AG04449 (cell line): Measurements from ENCODE around the gene SLFN12L.
"Not testable (repeated sequence)": the region's sequence is repeated elsewhere in the genome, so short reads cannot be mapped to it uniquely, and the experiment has no call there.

Experiments used
- CTCF ChIA-PET: fragments of 350-600 bp; formaldehyde crosslinking; extraction: SDS; loops from one replicate; lab custom pipeline; 2021; ENCODE audit warnings: antibody characterized with exemption; lab: Yijun Ruan, JAX
- POLR2A ChIA-PET: fragments of 400-600, 350-600 bp; formaldehyde crosslinking; extraction: SDS; loops from one replicate; lab custom pipeline; 2020; ENCODE audit warnings: antibody characterized with exemption, inconsistent platforms; lab: Yijun Ruan, JAX
- DNase-seq: peaks from one replicate; pipeline ENCODE4 v3.0.0-alpha.2; 2010; ENCODE audit warnings: low read depth, low spot score
- H3K4me3 ChIP-seq: 2 replicates; pipeline ENCODE4 v1.5.1; 2011; ENCODE audit warnings: low read depth, mild to moderate bottlenecking, control low read depth, low read length
- TF ChIP-seq, protein P1 (sequence below): IDR thresholded peaks from one replicate; pipeline ENCODE4 v1.5.1; 2011; ENCODE audit warnings: mild to moderate bottlenecking, moderate library complexity, low read length, control low read depth, inconsistent platforms; ENCODE audit not compliant: insufficient read depth; ENCODE audit errors: missing control alignments

SLFN12L gene

DNA sequence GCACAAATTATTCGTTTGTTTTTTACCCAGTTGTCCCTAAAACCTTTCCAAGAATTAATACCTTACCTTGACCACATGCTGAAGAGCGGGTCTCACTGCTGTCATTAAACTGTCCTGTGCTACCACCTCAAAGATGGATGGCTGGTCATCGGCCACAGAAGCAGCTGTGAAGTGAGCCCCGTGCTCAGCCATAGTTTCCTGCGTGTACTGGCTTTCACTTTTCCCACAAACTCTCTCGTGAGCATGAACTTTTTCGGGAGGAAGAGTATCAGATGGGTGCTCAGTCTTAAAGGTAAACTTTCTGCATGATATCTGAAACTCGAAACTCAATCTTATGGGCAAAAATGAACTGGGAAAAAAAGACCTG is 40.3 kb upstream of the SLFN12L start:
- TF ChIP-seq, protein P1, sequence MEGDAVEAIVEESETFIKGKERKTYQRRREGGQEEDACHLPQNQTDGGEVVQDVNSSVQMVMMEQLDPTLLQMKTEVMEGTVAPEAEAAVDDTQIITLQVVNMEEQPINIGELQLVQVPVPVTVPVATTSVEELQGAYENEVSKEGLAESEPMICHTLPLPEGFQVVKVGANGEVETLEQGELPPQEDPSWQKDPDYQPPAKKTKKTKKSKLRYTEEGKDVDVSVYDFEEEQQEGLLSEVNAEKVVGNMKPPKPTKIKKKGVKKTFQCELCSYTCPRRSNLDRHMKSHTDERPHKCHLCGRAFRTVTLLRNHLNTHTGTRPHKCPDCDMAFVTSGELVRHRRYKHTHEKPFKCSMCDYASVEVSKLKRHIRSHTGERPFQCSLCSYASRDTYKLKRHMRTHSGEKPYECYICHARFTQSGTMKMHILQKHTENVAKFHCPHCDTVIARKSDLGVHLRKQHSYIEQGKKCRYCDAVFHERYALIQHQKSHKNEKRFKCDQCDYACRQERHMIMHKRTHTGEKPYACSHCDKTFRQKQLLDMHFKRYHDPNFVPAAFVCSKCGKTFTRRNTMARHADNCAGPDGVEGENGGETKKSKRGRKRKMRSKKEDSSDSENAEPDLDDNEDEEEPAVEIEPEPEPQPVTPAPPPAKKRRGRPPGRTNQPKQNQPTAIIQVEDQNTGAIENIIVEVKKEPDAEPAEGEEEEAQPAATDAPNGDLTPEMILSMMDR, result no peak
- POLR2A ChIA-PET, result interaction anchor here (1.0 to 2.1 kb wide), 6 partner anchors 9 to 333 kb away, joined by 3 to 18 read pairs (median 4); partner anchors contain the start of genes AP2B1 and SLFN11
- no peak for DNase-seq
- CTCF ChIA-PET, result interaction anchor here (0.7 to 2.3 kb wide), 5 partner anchors 36 to 267 kb away, joined by 3 to 15 read pairs (median 4); no protein-coding TSS in a partner anchor
- H3K4me3 ChIP-seq, result peak overlapping the region; percentile 83

DNA sequence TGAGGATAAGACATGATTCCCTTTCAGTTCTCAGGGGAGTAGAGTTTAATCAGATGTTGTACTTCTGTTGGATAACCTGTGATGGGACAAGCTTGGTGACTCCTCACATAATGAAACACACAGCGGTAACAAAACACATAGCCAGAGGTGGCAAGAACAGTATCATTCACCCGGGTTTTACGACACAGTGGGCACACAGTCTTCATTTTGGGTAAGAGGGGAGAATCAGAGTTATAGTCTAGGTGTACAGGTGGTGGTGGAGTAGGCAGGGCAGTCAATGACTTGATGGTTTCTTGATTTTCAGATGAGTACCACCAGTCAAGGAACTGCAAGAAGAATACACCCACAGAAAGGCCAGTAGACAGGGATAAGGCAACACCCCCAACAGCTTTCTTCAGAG is 38.3 kb upstream of the SLFN12L start:
- POLR2A ChIA-PET, result interaction anchor here (1.2 kb wide), 1 partner anchor 8 kb away, joined by 3 read pairs; no protein-coding TSS in a partner anchor
- TF ChIP-seq, protein P1, result no peak
- DNase-seq, result no peak
- CTCF ChIA-PET, result interaction anchor here (0.8 to 2.5 kb wide), 6 partner anchors 11 to 486 kb away, joined by 3 to 9 read pairs (median 3); partner anchors contain the start of genes AP2B1 and SLFN12
- no peak overlapping the region for H3K4me3 ChIP-seq

DNA sequence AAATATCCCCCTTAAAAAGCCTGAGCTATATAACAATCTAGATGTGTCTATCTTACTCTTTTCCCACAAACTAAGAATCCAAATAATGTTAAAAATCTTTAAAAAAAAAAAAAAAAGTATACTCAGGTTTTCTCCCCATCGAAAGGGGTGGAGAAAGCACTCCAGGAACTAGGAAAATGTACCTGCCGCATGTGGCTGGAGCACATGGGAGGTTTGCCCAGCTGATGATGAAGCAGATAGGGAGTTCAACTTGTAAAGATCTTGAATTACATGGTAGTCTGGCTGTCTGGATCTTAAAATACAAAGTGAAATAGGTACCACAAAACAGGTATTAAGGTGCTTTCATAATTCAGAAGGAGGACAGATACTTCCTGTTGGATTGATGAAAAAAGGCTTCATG is 31.9 kb upstream of the SLFN12L start:
- TF ChIP-seq, protein P1, result no peak
- no peak overlapping the region for H3K4me3 ChIP-seq
- POLR2A ChIA-PET, result no interaction called here
- no peak for DNase-seq
- CTCF ChIA-PET, result interaction anchor here (0.7 to 1.8 kb wide), 3 partner anchors 9 to 256 kb away, joined by 3 to 5 read pairs (median 3); partner anchors contain the start of gene SLFN14

DNA sequence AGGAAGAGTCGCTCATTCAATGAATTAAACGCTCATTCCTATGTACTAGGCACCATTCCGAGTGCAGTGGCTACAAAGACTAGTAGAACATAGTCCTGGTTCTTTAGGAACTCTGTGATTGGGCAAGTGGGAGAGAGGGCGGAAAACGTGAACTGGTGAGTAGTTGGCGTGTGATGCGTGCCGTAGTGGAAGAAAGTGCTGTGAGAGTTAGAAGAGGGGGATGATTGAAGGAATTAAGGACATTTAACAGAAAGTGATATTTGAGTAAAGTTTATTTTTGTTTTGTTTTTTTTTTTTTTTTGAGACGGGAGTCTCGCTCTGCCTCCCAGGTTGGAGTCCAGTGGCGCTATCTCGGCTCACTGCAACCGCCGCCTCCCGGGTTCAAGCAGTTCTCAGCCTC is 31.1 kb upstream of the SLFN12L start:
- peak overlapping the region; percentile 93 for H3K4me3 ChIP-seq
- TF ChIP-seq, protein P1, result no peak
- no peak for DNase-seq
- CTCF ChIA-PET, result interaction anchor here (0.7 to 1.8 kb wide), 2 partner anchors 179 to 255 kb away, joined by 3 to 5 read pairs; no protein-coding TSS in a partner anchor
- POLR2A ChIA-PET, result interaction anchor here (0.6 to 1.4 kb wide), 4 partner anchors 8 to 326 kb away, joined by 3 to 7 read pairs (median 4); partner anchors contain the start of genes PEX12, SLFN11 and SLFN5

DNA sequence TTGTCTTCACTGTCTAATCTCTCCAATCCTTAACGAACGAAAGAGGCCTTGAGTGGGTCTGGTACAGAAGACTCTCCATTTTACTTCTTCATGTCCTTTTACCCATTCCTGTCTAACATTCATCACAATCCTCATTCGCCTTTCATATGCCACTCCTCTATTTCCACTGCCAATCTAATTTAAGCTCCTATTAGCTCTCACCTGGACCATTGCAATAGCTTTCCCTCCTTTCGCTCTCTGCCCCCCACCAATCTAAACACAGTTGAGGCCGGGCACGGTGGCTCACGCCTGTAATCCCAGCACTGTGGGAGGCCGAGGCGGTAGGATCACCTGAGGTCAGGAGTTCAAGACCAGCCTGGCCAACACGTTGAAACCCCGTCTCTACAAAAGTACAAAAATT is 29.5 kb upstream of the SLFN12L start:
- DNase-seq, result no peak
- no peak overlapping the region for H3K4me3 ChIP-seq
- CTCF ChIA-PET, result interaction anchor here (0.8 to 1.0 kb wide), 2 partner anchors 12 to 27 kb away, joined by 3 to 4 read pairs; no protein-coding TSS in a partner anchor
- TF ChIP-seq, protein P1, result no peak
- POLR2A ChIA-PET, result interaction anchor here (0.6 kb wide), 1 partner anchor 584 kb away, joined by 4 read pairs; no protein-coding TSS in a partner anchor

DNA sequence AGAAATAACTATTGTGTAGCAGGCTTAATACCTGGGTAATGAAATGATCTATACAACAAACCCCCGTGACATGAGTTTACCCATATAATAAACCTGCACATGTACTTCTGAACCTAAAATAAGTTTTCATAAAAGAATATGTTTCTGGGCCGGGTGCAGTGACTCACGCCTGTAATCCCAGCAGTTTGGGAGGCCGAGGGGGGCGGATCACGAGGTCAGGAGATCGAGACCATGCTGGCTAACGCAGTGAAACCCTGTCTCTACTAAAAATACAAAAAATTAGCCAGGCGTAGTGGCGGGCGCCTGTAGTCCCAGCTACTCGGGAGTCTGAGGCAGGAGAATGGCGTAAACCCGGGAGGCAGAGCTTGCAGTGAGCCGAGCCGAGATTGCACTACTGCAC is 25.7 kb upstream of the SLFN12L start:
- CTCF ChIA-PET, DNase-seq, H3K4me3 ChIP-seq: not testable (repeated sequence)
- POLR2A ChIA-PET, result interaction anchor here (0.7 kb wide), 1 partner anchor 9 kb away, joined by 4 read pairs; no protein-coding TSS in a partner anchor
